Adrenal gland (tissue), 12 donors: ENCODE results near the gene UBE2G1. TPM values are rescaled to one million over a fixed set of nuclear protein-coding genes. Genes with fewer than 3 reads are reported as not detected.

Experiments used
- DNase-seq, 7 donors: peaks; one replicate each; pipeline ENCODE4 v3.0.0-alpha.2; 2019 to 2020
- H3K27ac ChIP-seq, 5 donors: fragments of 200-600 bp; sonication (generic) in 4 of 5; 1 replicate in 3 of 5; 2 replicates in 2 of 5; pipeline versions ENCODE4 v1.5.1 to v1.8.0; 2016 to 2020; ENCODE audit warnings: mild to moderate bottlenecking in 1 of 5
- H3K27me3 ChIP-seq: fragments of 200-600 bp; 2 replicates; pipeline ENCODE4 v1.8.0; 2021
- H3K36me3 ChIP-seq, 2 donors: fragments of 200-600 bp; replicated peaks in 1 of 2; 1 replicate in 1 of 2; 2 replicates in 1 of 2; pipeline versions ENCODE4 v1.5.1 to v1.8.0; 2018 to 2022
- H3K4me1 ChIP-seq, 2 donors: fragments of 200-600 bp; replicated peaks in 1 of 2; 1 replicate in 1 of 2; 2 replicates in 1 of 2; pipeline versions ENCODE4 v1.5.1 to v1.8.0; 2018 to 2021
- H3K4me3 ChIP-seq, 4 donors: fragments of 200-600 bp; sonication (generic) in 3 of 4; one replicate each; pipeline ENCODE4 v1.5.1; 2016 to 2018
- H3K9me3 ChIP-seq, 3 donors: fragments of 200-600 bp; sonication (generic) in 1 of 3; replicated peaks in 1 of 3; 1 replicate in 2 of 3; 2 replicates in 1 of 3; pipeline versions ENCODE4 v1.5.1 to v1.8.0; 2016 to 2021
- POLR2A ChIP-seq, 2 donors: fragments of 450-650 bp; IDR thresholded peaks; one replicate each; pipeline ENCODE4 v1.6.1; 2017; ENCODE audit warnings: antibody characterized with exemption in 2 of 2, mild to moderate bottlenecking in 2 of 2, moderate library complexity in 1 of 2
- WGBS, 4 donors: extraction: QIAGEN DNeasy Blood & Tissue Kit in 2 of 4; methylation state at CpG; one replicate each; pipeline versions ENCODE4 v1.1.5 to v1.1.7; 2013 to 2017; 5-methylcytosine and 5-hydroxymethylcytosine counted together
- intact Hi-C, 2 donors: fragments of 100-400 bp; cut with DNase I; formaldehyde crosslinking; loops; one replicate each; pipeline versions ENCODE4 v1.14.1 to v1.15.0; 2022 to 2023
- polyA plus RNA-seq, 3 donors: library from polyadenylated mRNA; stranded (reverse); fragments of 200-250 nt in 2 of 3; fragments of 350-450 nt in 1 of 3; fragmentation: Illumina TruSeq in 1 of 3; extraction: RNeasy Lipid Tissue Mini Kit (QIAGEN cat#74804) in 1 of 3; gene quantifications; one replicate each; pipeline ENCODE4 v1.2.3, GENCODE V29; 2013 to 2014
- total RNA-seq, 9 donors: library from RNA; depleted of rRNA in 4 of 9; stranded (reverse); fragments of >200 nt in 4 of 9; fragments of 120-200 nt in 1 of 9; fragmentation: NEBNext Ultra II Directional in 1 of 9; extraction: Animal tissue kit (Norgen Biotek cat#: 25700) in 1 of 9; gene quantifications; one replicate each; pipeline versions ENCODE4 v1.1.0 to v1.2.4, GENCODE V29; 2013 to 2023
- TF ChIP-seq, protein P1 (sequence below), 6 experiments: fragments of 450-650 bp in 4 of 6; fragments of 200-600 bp in 2 of 6; sonication (generic) in 1 of 6; IDR thresholded peaks; 1 replicate in 5 of 6; 2 replicates in 1 of 6; pipeline versions ENCODE4 v1.5.1 to v1.8.0; 2016 to 2021; ENCODE audit warnings: antibody characterized with exemption in 6 of 6, mild to moderate bottlenecking in 2 of 6, moderate library complexity in 1 of 6
- donor health status: healthy with polysubstance abuse.
- donor health status: Bipolar disorder and iron deficiency.
- donor health status: DM: yes; HTN: yes; CAD: no.
- donor health status: DM: no; HTN: no; CAD: no.
- donor health status: DM: no; HTN: no; CAD: no.
- donor health status: DM: yes; HTN: yes; CAD: no.

The UBE2G1 gene
- total and polyA plus RNA-seq, 12 donors, result 7.6 to 63.6 (median 54.7) TPM

GRCh38 chr17:4358154-4358553 lies 8.3 kb downstream of the UBE2G1 start:
- intact Hi-C loops, result loop anchor here in 1 of 2 donors (10.0 kb wide), 1 partner anchor 53 kb away; no protein-coding TSS in a partner anchor
- Histone ChIP-seq H3K27ac (no peak overlapping the region), H3K4me1 (peaks cover 11 to 43% of the 10 kb centered on the region in 2 donors), H3K9me3 (no peaks in the 10 kb centered on the region), H3K27me3 (no peaks in the 10 kb centered on the region), H3K36me3 (no peaks in the 10 kb centered on the region), H3K4me3 (no peak overlapping the region)
- no peak for DNase-seq
- WGBS, 4 donors, result 94 to 97% (median 95%) methylated on average over 4 of the region's 4 CpGs
- no peak for TF ChIP-seq POLR2A (IDR thresholded peaks at IDR 0.05)
- TF ChIP-seq, protein P1, sequence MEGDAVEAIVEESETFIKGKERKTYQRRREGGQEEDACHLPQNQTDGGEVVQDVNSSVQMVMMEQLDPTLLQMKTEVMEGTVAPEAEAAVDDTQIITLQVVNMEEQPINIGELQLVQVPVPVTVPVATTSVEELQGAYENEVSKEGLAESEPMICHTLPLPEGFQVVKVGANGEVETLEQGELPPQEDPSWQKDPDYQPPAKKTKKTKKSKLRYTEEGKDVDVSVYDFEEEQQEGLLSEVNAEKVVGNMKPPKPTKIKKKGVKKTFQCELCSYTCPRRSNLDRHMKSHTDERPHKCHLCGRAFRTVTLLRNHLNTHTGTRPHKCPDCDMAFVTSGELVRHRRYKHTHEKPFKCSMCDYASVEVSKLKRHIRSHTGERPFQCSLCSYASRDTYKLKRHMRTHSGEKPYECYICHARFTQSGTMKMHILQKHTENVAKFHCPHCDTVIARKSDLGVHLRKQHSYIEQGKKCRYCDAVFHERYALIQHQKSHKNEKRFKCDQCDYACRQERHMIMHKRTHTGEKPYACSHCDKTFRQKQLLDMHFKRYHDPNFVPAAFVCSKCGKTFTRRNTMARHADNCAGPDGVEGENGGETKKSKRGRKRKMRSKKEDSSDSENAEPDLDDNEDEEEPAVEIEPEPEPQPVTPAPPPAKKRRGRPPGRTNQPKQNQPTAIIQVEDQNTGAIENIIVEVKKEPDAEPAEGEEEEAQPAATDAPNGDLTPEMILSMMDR (IDR thresholded peaks at IDR 0.05), result no peak

DNA sequence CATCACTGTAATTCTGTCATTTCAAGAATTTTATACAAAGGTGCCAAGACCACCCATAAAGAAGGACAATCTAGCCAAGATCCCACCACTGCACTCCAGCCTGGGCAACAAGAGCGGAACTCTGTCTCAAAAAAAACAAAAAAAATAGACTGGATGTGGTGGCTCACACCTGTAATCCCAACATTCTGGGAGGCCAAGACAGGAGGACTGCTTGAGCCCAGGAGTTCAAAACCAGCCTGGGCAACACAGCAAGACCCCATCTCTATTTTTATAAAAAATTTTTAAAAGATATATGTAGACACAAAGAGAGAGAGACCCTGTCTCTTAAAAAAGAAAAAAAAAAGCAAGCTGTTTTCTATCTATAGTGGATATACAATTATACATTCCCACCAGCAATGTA lies 8.8 kb downstream of the UBE2G1 start:
- Histone ChIP-seq H3K27ac (no peak overlapping the region), H3K4me1 (peaks cover 11 to 43% of the 10 kb centered on the region in 2 donors), H3K4me3 (no peak overlapping the region), H3K9me3 (no peaks in the 10 kb centered on the region), H3K27me3 (no peaks in the 10 kb centered on the region), H3K36me3 (no peaks in the 10 kb centered on the region)
- intact Hi-C loops, result loop anchor here in 1 of 2 donors (10.0 kb wide), 1 partner anchor 53 kb away; no protein-coding TSS in a partner anchor
- WGBS, 4 donors, result 93 to 100% (median 99%) methylated on average over 1 of the region's 1 CpG
- no peak for DNase-seq
- no peak for TF ChIP-seq POLR2A (IDR thresholded peaks at IDR 0.05)
- TF ChIP-seq, protein P1 (IDR thresholded peaks at IDR 0.05), result no peak

DNA sequence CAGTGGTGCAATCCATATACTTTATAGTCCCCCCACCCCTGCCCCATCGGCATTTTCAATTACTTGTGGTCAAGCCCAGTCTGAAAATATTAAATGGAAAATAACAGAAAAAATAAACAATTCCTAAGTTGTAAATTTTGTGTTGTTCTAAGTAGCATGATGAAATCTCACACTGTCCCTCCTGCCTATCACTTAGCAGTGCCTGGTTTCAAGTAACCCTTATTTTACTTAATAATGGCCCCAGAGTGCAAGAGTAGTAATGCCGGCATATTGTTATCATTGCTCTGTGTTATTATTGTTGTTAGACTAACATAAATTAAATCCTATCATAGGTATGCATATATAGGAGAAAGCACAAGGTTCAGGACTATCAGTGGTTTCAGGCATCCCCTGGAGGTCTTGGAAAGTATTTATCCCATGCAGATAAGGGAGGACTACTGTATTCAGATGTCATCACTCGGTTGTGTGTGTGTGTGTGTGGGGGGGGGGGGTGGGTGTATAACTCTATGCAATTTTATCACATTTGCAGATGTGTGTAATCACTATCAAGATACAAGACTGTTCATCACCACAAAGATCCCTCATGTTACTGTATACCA lies 9.3 kb downstream of the UBE2G1 start:
- no peaks in the 10 kb centered on the region for H3K9me3 ChIP-seq
- no peaks in the 10 kb centered on the region for H3K27me3 ChIP-seq
- intact Hi-C loops, result loop anchor here in 1 of 2 donors (10.0 kb wide), 1 partner anchor 52 kb away; no protein-coding TSS in a partner anchor
- H3K27ac ChIP-seq, result no peak overlapping the region
- H3K4me3 ChIP-seq, result no peak overlapping the region
- no peak for DNase-seq
- TF ChIP-seq, protein P1 (IDR thresholded peaks at IDR 0.05), result no peak
- TF ChIP-seq POLR2A (IDR thresholded peaks at IDR 0.05), result no peak
- WGBS, 4 donors, result 60 to 74% (median 66%) methylated on average over 3 of the region's 3 CpGs
- peaks cover 7 to 38% of the 10 kb centered on the region in 2 donors for H3K4me1 ChIP-seq
- H3K36me3 ChIP-seq, result no peaks in the 10 kb centered on the region

GRCh38 chr17:4354862-4355514 lies 11.5 kb downstream of the UBE2G1 start:
- WGBS, 4 donors, result 84 to 89% (median 87%) methylated on average over 10 to 11 of the region's 11 CpGs
- H3K27ac ChIP-seq, result no peak overlapping the region
- TF ChIP-seq, protein P1 (IDR thresholded peaks at IDR 0.05), result no peak
- no peak for TF ChIP-seq POLR2A (IDR thresholded peaks at IDR 0.05)
- H3K9me3 ChIP-seq, result no peaks in the 10 kb centered on the region
- H3K36me3 ChIP-seq, result no peaks in the 10 kb centered on the region
- intact Hi-C loops, result loop anchor here in 1 of 2 donors (10.0 kb wide), 1 partner anchor 50 kb away; no protein-coding TSS in a partner anchor
- no peaks in the 10 kb centered on the region for H3K27me3 ChIP-seq
- DNase-seq, result no peak
- H3K4me3 ChIP-seq, result no peak overlapping the region
- peaks cover 4 to 37% of the 10 kb centered on the region in 2 donors for H3K4me1 ChIP-seq
